Left colon (tissue), 2 donors: ENCODE measurements around the gene CLCF1. TPM values are rescaled to one million over a fixed set of nuclear protein-coding genes. Genes with fewer than 3 reads are reported as not detected.

Source experiments
- ATAC-seq: fragments of 200-7000 bp; cut with Tn5 transposase; one replicate; pipeline ENCODE4 v1.9.1; 2020; ENCODE audit warnings: mild to moderate bottlenecking, moderate library complexity
- DNase-seq, 2 donors: peaks; one replicate each; pipeline ENCODE4 v3.0.0-alpha.2; 2020
- intact Hi-C, 2 donors: fragments of 100-400 bp; cut with DNase I in 1 of 2; cut with micrococcal nuclease in 1 of 2; formaldehyde crosslinking; loops; one replicate each; pipeline versions ENCODE4 v1.11.2 to v1.14.0; 2022; cut with DNase I, micrococcal nuclease
- total RNA-seq, 2 donors: library from RNA; stranded (reverse); fragmentation: NEBNext Ultra II Directional; extraction: Animal tissue kit (Norgen Biotek cat#: 25700); gene quantifications; one replicate each; pipeline ENCODE4 v1.2.1, GENCODE V29; 2021
- donor health status: DM: no; HTN: no; CAD: no.
- donor health status: DM: yes; HTN: yes; CAD: no.

The CLCF1 gene
- total RNA-seq, 2 donors from 2014 or later = 2.2 to 2.4 TPM

DNA sequence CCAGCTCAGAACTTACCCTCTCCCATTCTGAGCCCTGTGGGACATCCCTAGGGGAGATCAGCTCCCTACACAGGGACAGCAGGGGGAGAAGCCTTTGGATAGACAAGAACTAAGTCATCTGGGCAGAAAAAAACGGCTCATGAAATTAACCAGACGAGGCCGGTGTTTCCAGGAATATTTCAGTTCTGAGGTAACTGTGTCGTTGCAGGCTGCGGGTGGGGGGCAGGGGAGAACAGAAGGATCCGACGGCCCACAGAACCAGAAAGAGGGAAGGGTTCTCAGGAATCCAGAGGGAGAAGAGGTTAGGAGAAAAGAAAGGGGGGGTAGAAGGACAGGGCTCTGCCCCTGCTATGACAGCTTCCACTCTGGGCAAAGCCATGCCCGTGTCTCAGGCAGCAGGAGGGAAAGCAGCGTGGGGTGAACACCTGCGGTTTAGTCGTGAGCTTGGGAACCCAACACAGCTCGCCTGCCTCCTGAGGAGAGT lies 3.6 kb downstream of the CLCF1 start:
- ATAC-seq = no peak
- no peak for DNase-seq
- intact Hi-C loops = no loop called here

DNA sequence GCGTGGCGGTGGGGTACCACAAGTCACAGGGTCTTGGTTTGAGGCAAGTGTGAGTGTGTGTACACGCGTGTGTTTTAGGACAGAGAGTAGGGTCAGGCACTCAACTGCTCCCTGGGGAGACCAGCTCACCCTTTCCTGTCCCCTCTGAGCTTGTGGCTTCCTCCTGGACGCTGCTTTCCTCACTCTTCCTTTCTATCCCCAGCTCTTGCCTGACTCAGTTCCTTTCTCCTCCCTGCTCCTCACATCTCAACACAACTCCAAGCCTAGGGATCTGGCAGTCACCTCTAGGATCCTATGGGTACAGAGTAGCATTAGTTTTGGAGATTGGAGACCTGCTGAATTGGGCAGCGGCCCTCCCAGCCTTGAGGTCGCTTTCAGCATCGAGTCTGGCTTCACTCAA lies 4.1 kb downstream of the CLCF1 start:
- DNase-seq = no peak
- ATAC-seq = no peak
- intact Hi-C loops = no loop called here

DNA sequence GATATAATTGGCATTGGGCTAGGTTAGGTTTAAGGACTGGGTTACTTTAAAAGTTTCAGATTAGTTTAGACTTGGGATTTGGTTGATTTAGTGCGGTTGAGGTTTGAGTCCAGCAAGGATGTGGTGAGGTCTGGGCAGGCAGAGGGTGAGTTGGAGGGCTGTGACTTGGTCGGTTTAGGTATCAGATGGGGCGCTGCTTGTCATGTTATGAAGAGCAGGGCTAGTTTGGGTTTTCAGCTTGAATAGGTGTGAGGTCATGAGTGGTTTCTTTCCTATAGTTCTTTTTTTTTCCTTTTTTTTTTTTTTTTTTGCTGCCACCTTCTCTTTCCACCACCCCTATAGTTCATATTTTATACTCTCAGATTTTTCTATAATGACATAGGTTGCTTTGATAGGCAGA lies 4.8 kb downstream of the CLCF1 start:
- no peak for ATAC-seq
- no peak for DNase-seq
- intact Hi-C loops = no loop called here

DNA sequence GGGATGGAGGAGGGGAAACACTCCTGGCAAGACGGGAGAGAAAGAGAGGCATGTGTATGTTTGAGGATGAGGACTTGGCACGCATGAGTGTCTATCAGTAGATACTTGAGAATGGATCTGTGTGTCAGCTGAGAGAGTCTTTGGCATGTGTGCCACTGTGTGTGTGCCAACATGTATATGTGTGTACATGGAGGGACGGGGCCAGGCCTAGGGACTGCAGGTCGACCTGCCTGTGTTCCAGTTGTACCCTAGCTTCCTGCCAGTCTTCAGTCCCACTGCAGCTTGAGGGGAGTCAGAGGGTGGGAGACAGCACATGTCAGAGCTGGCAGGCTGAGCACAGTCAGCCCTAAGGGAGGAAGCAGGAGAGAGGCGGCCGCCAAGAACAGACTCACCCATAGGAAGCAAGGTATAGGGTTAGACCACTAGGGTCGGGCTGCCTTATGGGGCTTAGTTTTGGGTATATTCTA lies 5.6 kb downstream of the CLCF1 start:
- intact Hi-C loops = no loop called here
- ATAC-seq (no peak), DNase-seq (no peak)

DNA sequence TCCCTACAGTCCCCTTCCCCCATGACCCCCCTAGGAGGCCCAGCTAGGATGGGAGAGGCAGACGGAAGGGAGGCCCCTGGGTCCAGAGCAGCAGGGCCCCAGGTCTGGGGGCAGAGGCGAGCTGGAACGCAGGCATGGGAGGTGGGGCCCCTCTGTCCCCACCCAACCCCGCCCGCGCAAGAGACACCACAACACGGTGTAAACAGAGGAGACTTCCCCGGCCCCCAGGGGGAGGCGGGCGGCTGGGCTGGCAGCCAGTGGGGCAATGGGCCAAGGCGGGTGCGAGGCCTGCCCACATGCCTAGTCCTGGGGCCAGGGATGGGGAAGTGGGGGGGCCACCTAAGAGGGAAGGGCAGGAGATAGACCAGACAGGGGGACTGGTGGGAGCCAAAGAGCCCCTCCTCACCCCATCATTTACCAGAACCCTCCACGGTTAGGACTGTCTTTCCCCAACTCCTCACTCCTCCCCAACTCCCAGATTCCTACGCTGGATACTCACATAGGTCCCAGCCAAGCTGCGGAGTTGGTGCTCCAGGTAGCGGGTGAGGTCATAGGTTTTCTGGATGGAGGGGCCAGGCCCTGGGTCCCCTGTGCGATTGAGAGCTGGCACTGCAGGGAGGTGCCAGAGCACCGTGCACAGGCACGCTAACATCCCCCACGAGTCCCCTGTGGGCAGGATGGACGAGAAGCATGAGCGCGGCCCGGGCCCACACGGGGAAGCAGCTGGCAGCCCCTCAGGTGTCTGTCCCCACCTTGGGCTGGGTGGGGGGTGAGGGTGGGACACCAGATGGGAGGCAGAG lies 6.2 kb downstream of the CLCF1 start:
- intact Hi-C loops = no loop called here
- DNase-seq = no peak
- ATAC-seq = peak; percentile 12

DNA sequence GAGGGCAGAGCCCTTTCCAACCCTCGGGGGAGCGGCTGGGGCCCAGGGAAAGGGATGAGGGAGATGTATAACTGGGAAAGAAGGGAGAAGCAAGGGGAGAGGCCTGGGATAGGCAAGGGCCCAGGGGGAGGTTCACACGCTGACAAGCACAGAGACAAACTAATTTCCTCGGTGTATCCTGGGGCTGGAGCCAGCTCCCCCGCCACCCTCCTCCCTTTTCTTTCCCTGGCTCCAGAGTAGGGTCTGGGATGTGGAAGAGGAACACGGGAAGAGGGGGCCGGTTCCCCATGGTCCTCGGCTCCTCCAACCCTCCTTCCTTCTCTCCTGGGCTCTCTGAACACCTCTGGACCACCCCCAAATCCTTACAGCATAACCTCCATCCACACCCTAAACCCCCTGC lies 6.9 kb downstream of the CLCF1 start:
- intact Hi-C loops = no loop called here
- ATAC-seq (peak; percentile 9), DNase-seq (no peak)

DNA sequence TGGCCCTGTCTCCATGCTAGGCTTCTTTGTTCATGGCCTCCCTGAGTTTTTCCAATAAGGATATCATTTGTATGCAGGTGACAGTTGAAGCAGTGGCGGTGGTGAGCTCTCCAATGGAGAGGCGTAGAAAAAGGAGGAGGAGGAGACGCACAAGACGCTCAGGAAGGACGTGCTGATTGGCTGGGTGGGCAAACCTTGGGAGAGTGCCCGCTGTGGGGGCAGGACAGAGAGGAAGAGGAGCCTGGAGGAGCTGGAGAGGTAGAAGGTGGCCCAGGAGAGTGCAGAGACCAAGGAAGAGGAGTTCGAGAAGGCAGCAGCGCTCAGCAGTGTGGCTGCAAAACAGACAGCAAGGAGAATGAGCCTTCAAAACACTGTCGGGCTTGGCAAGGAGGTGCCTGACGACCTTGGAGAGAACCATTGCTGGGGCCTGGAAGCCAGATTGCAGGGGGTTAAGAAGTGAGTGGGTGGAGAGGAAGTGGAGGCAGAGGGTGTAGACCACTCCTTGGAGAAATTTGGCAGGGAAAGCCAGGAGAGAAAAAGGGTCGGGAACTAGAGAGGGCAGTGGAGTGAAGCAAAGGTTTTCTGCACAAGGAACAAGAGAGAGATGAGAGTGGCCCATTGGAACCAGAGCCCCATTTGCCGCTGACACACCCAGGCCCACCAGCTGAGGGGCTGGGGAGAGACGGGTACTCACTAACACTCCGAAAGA lies 7.5 kb downstream of the CLCF1 start:
- intact Hi-C loops = no loop called here
- ATAC-seq (no peak), DNase-seq (no peak)

DNA sequence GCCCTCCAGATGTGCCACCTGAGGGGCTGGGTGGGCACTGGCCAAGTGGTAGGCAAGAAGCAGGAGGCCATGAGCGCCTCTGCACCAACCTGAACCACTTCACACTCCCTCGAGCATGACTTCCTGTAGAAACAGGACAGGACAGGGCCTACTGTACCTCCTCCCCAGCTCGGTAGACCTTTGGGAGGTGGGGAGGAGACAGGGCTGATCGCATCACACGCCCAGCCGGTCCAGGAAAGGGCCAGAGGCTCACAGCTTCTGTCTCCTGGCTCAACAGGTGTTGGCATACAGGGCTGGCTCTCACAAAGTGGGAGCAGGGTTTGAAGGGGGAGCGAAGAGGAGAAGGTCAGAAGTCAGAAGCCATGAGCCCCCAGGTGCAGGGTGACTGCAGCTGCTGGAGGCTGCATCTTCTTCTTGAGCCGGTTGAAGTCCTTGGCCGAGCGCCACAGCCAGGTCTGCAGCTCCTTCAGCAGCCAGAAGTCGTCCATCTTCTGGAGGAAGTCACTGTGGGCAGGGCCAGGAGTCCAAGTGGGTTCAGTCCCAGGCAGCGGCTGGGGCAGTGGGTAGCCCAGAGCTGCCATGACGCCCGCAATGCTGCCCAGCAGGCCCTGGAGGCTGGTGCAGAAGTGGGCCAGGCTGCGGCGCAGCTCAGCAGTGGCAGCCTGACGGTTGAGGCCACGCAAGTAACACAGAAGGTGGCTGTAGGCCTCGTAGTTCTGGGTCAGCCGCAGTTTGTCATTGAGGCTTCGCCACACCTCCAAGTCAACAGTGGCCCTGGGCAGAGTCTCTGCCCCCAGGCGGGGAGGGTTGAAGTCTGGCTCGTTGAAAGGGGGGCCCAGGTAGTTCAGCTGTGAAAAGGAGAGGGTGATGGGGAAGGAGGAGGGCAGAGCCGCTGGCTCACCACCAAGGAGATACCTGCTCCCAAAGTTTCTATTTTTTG lies 8.3 kb downstream of the CLCF1 start:
- DNase-seq (no peak), ATAC-seq (no peak)
- intact Hi-C loops = no loop called here

DNA sequence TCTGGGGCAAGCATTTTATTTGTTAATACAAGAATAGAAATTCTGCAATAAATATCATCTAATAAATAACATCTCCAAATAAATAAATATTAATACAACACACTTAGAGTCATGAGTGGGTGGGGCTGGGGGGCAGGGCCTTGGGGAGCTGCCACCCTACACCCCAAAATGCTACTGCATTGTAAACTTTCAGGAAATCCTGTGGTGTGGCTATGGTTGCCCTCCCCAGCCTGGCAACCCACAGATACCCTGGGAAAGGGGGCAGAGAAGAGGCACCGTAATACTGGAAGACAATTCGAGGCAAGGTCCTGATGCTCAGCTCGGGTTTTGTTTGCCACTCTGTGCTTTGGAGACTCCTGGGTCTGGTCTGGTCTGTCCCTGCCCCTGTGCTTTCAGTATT lies 9.2 kb downstream of the CLCF1 start:
- ATAC-seq (no peak), DNase-seq (no peak)
- intact Hi-C loops = no loop called here

DNA sequence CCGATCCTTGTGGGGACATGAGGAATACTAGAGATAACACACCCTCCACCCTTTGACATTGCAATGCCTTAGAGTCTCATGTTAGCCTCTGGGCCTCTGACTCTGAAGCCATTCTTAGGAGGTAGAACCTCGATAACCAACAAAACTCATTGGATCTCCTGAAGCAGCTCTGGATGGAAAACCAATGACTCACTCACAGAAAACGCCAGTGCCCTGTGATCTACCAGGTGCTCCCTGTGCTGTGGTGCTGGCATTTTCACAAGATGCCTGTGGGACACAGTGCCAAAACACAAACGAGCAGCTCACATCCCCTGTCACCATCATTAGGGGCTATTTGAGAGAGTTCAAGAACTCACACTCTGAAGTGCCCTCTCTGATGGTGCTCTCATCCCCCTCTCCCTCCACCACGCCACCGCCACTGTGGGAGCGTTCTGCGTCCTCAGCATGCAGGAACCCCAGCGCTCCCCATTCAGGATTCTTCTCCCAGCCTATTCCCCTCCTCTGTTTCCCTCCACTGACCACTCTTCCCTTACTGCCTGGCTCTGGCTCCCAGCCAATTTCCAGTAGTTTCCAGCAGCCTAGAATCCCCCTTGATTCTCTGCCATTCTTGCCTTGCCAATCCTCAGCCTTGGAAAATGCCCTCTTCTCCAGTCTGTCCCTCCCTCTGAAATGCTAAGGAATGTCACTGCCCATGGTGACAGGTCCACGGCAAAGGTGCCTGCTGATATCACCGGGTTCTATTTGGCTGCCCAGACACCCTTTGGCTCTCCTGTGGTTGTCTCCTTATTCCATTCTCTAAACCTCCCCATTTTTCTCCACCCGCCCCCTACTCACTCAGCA lies 15.3 kb downstream of the CLCF1 start:
- intact Hi-C loops = loop anchor here in 1 of 2 donors (2.0 kb wide), 1 partner anchor 25 kb away; no protein-coding TSS in a partner anchor

DNA sequence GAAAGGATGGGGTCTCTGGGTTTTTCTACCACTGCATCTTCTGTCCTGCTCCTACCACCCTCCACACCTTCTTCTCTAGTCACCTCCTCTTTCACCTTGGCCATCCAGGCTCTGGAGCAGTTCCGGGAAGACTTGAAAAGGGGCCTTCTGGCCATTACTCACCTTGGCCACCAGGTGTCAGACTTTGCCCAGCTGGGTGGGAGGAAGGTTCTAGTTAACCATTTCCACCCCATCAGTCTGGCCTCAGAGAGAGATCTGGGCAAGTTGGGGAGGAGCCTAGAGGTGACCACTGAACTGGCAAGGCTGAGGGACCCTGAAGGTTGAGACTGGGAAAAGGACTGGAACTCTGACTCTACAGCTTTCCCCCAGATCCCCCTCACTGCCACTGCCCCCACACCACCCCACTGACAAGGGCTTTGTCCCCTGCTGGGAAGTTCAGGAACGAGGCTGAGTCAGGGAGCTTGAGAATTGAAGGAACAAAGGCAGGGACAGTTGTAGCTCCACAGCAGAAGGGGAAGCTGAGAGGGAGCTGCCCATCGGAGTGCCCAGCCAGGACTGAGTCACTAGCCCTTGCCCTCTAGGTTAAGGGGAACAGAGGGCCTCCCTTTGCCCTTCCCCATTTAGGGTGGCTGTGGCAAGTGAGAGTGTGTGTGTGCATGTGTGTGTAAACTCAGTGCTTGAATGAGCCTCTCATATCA lies 16.4 kb downstream of the CLCF1 start:
- ATAC-seq (peak; percentile 26), DNase-seq (peak; percentile 64 to 77)
- intact Hi-C loops = loop anchor here in 1 of 2 donors (2.0 kb wide), 1 partner anchor 26 kb away; no protein-coding TSS in a partner anchor

More for the DNA sequence above, 15.3 kb downstream of the CLCF1 start:
- DNase-seq (no peak), ATAC-seq (no peak)

DNA sequence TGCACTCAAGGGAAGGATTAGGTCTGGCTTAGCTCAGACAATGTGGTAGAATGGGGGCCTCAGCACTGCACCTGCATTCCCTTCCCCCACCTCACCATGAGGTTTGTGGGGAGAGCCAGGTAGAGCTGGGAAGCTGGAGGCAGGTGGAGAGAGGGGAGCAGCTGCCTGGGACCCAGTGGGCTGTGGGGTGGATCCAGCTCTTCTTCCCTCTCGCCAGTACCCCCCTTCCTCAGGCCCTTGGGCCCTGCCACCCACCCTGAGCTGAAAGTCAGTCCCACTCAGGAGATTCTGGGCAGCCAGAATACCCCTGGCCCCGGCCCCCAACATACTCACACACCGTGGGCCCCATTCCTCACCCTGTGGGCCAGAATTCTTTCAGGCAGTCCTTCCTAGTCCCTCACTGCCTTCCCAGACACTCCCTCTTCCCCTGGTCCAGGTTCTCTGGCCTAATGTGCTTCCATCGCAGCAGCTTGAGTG lies 17.0 kb downstream of the CLCF1 start:
- no peak for ATAC-seq
- intact Hi-C loops = loop anchor here in 1 of 2 donors (2.0 kb wide), 1 partner anchor 26 kb away; no protein-coding TSS in a partner anchor
- DNase-seq = no peak

DNA sequence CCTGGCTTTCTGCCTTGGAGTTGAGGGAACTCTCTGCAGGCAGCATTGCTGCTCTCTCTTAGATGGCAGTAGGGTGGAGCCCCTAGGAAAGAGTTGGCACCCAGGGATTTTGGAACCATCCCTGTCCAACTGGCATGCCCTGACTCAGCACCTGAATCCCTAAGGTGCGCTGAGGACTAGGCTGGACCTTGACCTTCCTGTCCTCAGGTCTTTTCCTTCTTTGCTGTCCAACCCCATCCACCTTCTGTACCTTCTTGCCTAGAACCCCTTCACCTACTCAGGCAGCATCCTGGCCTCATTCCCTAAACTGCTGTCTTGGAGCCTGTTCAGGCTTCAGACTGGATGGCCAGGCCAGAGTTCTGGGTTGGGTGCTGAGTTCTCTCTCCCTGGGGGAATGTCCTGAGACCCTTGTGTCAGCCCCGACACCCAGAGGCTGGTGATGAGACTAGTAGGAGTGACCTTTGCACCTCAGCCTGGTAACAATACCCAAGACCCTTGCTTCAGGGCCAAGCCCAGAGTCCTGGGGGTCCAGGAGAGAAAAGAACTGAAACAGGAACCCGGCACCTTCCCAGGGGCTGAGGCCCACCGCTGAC lies 17.5 kb downstream of the CLCF1 start:
- DNase-seq (peak in 1 of 2 donors; percentile 58), ATAC-seq (peak; percentile 17)
- intact Hi-C loops = loop anchor here in 1 of 2 donors (2.0 kb wide), 1 partner anchor 27 kb away; no protein-coding TSS in a partner anchor

DNA sequence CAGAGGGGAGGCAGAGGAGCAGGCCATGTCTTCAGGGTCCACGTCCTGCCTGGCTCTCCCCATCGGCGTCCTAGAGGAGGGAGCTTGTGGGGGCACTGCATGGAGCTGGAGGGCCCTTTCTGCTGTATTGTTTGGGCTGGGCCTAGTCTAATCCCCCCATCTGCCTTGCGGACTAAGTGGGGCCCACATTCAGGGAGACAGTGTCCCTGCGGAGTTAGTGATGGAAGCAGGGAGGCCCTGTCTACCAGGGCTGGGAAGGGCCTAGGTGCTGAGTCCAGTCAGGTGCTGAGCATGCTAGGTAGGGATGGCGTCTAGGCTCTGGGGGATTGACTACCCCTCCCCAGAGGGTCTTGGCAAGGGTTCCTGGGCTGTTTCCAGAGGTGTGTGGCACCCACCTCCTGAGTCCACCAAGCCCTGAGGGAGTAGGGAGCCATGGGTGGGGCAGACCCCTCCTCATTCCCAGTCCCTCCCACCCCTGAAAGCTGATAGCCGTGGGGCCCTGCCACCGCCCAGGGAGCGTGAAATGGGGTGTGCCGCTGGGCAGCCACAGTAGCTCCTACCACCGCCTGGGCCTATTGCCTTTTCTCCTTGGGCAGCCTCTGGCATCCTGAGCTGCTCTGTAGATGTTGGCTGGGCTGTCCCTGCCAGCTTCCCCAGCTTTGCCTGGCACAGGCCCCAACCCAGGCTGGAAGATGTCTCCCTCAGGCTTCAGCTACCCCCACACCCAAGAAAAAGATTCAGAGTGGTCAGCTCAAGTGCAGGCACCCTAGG lies 18.2 kb downstream of the CLCF1 start:
- intact Hi-C loops = no loop called here
- DNase-seq (peak; percentile 53 to 55), ATAC-seq (peak; percentile 4)

DNA sequence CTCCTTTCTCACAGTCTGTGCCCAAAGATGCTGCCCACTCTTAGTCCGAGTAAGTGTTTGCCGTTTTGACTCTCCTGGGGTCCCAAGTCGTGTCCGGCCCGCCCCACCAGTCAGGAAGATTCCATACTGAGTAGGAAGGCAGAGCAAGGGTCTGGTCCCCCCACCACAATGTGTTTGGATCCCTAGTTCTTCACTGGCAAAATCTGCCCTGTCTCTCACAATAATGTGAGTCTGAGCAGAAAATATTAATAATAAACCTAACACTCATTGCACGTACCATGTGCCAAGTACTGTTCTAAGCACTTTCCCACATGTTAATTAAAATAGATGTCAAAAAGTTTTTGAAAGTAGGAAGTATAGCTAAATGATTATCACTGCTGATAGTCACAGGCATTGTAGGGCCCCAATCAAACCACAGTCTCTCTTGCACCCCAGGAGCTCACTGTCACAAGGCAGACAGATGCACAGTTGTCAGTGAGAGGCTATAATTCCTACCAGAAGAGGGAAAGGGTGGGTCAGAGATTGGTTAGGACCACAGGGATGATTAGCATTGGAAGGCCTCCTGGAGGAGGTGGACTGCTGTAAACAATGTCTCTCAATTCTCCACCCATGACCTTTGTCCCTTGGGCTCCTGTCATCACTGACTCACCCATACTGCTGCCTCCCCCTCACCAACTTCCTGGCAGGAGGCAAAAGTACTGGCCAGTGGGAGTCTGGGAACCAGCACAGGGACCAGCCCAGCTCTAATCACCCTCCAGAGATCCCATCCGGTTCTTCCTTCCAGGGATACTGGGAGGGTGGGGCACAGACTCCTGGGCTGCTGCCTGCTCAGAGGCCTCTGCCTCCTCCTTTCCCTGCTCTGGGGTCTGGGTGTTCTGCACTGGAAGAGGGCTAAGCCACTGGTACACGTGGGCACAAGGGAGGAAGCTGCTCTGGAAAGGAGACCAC lies 19.0 kb downstream of the CLCF1 start:
- ATAC-seq = peak; percentile 60
- intact Hi-C loops = no loop called here
- peak; percentile 80 to 95 for DNase-seq
